GM12873 (cell line): Measurements from ENCODE around the gene CELF2.

Source experiments
- CTCF ChIP-seq: IDR thresholded peaks from 2 replicates; pipeline ENCODE4 v1.5.1; 2012; ENCODE audit warnings: low read depth, mild to moderate bottlenecking, moderate library complexity, low read length, control low read depth; ENCODE audit not compliant: insufficient read depth; ENCODE audit errors: missing control alignments

CELF2 gene

DNA sequence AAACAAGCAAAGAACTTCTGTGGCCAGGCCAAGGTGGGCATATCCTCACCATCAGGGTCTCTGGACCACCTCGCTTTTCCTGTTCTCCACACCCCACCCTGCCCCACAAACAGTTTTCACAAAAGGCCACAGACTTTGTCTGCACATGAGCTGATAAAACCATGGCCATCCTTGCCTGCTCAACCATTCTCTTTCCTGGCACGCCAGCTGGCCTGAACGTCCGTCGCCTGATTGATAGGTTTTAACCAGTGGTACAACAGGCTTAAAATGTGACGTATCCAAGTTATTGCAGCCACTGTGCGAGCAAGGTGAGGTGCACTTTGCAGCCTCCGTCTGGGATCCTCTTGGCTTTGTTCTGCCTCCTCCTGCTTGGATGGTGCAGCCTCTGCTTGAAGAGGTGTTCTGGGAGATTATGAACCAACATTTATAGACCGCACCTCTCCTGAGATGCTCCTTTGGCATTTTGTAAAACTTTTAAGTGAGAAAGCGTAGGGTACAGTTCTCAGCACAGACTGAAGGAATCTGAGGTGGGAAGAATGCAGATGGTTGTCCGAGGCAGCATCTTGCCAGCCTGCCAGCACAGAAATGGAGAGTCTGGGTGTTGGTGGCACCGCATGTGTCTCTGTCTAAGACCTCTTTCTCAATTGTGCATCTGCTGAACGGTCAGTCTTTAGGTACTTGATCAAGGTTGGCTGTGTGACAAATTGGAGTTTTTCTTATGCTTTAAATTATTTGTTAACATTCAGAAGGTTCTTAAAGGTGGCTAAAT lies 288.3 kb downstream of the CELF2 start:
- no peak for TF ChIP-seq CTCF

- TF ChIP-seq CTCF, result no peak
Observed at GRCh38 chr10:11307004-11307403, 289.3 kb downstream of the CELF2 start.

DNA sequence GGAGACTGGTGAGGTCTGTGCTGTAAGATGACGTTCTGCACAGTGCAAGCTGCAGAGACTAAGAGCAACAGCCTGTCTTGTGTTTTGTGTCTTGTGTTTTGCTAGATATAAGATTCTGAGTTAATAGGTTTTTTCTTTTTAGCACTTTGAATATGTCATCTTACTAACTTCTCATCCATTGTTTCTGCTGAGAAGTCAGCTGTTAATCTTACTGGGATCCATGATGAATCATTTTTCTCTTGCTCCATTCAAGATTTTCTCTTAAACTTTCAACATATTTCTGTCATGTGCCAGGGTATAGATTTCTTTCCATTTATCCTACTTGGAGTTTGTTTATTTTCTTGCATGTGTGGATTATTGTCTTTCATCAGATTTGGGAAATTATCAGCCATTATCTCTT lies 290.3 kb downstream of the CELF2 start:
- no peak for TF ChIP-seq CTCF

DNA sequence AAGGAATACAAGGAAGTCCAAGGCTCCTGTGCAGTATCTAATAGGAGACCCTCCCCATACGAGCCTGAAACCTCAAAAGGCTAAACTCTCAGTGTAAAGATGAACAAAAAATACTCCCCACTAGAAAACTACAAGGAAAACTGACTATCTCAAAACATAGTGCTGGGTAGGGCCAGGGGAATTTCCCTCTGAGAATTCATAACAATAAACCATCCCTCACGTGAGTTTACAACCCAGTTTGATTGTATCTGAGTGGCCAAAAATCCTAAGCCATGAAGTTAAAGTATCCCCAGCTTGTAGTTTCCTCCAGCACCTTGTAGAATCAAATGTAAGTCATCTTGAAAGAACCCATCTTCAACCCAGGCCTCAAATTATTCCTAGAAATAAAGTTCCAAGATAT lies 293.4 kb downstream of the CELF2 start:
- TF ChIP-seq CTCF, result no peak

DNA sequence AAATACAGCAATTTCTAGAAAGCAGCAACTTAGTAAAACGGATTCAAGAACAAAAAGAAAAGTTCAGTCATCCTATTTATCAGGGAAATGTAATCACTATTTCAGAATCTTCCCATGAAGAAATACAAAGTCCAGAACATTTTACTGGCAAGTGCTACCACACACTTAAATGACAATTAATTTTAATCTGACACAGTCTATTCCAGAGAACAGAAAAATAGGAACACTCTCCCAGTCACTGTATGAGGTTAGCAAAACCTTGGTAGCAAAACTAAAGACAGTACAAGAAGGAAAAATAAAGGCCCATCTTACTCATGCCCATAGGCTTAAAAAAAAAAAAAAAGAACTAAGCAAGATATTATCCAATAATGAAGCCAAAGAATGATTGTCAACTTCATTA lies 295.8 kb downstream of the CELF2 start:
- no peak for TF ChIP-seq CTCF

- no peak for TF ChIP-seq CTCF
Observed at GRCh38 chr10:11317936-11318670, 300.4 kb downstream of the CELF2 start.

DNA sequence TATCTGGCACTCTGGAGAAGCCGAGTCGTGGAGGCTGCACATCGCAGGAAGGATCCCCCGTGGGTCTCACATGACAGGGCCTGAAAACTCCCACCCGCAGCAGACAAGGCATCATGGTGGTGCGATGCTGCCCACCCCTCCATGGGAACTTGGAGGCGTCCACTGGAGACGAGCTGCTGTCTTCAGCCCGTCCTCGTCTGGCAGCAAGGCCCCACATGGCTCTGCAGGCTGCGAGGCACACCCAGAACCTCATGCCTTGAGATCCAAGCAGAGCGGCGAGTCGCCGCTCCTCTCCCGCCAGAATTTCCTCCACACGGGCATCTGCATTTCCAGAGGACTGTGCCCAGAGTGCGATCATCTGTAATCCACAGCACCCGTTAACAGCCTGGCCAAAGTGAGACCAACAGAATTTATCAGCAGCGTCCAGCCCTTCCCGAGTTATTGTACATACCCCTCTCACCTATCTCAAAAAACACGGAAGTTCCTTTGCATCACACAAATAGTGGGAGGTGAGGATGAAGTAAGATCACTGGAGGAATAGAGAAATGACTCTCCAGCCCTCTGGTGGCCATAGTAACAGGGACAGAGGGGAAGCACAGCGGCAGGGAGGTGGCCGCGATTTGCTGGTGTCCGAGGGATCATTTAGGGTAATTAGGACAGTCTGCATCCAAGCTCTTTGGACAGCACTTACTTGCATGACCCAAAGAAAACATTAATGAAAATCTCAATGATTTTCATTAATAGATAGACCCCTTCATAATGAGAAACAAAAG lies 301.3 kb downstream of the CELF2 start:
- TF ChIP-seq CTCF, result no peak
